Hepatocyte (in vitro differentiated cells): ENCODE measurements around the gene NCLN.

Experiments used
- CTCF ChIP-seq: fragments of 200-600 bp; sonication (generic); IDR thresholded peaks from 2 replicates; pipeline ENCODE4 v1.5.1; 2016; ENCODE audit warnings: antibody characterized with exemption, mild to moderate bottlenecking; ENCODE audit not compliant: poor library complexity
- EZH2 ChIP-seq: fragments of 200-600 bp; sonication (generic); IDR thresholded peaks from 2 replicates; pipeline ENCODE4 v1.6.1; 2016; ENCODE audit warnings: antibody characterized with exemption, mild to moderate bottlenecking, borderline replicate concordance

- TF ChIP-seq CTCF = no peak
- TF ChIP-seq EZH2 = no peak
Observed at GRCh38 chr19:3189702-3190469, 4.2 kb downstream of the NCLN start.
